LoVo (cell line): ENCODE measurements around the gene CHURC1.

ENCODE experiments used
- DNase-seq: peaks from one replicate; pipeline ENCODE4 v3.0.0-alpha.2; 2016; ENCODE audit warnings: low spot score

CHURC1 gene

GRCh38 chr14:64914237-64915028, at the start of gene CHURC1:
CHURC1 (plus strand) TSS chr14:64914455; CDS start chr14:64914496, 41 bp downstream.
- DNase-seq, result peak; percentile 99

- no peak for DNase-seq
These were observed 49.1 kb upstream of the CHURC1 start for GRCh38 chr14:64865109-64865508.

- DNase-seq, result no peak
These were observed 48.3 kb upstream of the CHURC1 start for GRCh38 chr14:64865992-64866391.

- DNase-seq, result no peak
These were observed 47.1 kb upstream of the CHURC1 start for GRCh38 chr14:64867182-64867581.

GRCh38 chr14:64868379-64868778, 45.9 kb upstream of the CHURC1 start:
- DNase-seq, result no peak

GRCh38 chr14:64868841-64869240, 45.4 kb upstream of the CHURC1 start:
- DNase-seq, result no peak

- DNase-seq, result no peak
These were observed 44.1 kb upstream of the CHURC1 start for GRCh38 chr14:64870160-64870559.

GRCh38 chr14:64871344-64871743, 42.9 kb upstream of the CHURC1 start:
- no peak for DNase-seq

- no peak for DNase-seq
These were observed 40.6 kb upstream of the CHURC1 start for GRCh38 chr14:64873506-64874219.

GRCh38 chr14:64875350-64875749, 38.9 kb upstream of the CHURC1 start:
- DNase-seq, result no peak

- DNase-seq, result no peak
These were observed 36.4 kb upstream of the CHURC1 start for GRCh38 chr14:64877846-64878245.

GRCh38 chr14:64878837-64879634, 35.2 kb upstream of the CHURC1 start:
- no peak for DNase-seq

- DNase-seq, result peak; percentile 71
These were observed 34.5 kb upstream of the CHURC1 start, which contains the start of gene SPTB for GRCh38 chr14:64879635-64880220. SPTB (minus strand) TSS chr14:64879907; CDS start chr14:64823094, 56,813 bp downstream.

GRCh38 chr14:64880221-64881121, 33.8 kb upstream of the CHURC1 start:
- peak; percentile 43 for DNase-seq

- DNase-seq, result no peak
These were observed 28.7 kb upstream of the CHURC1 start for GRCh38 chr14:64885559-64885958.

GRCh38 chr14:64889352-64889751, 24.9 kb upstream of the CHURC1 start:
- no peak for DNase-seq

- DNase-seq, result no peak
These were observed 22.9 kb upstream of the CHURC1 start for GRCh38 chr14:64891173-64891838.

- DNase-seq, result peak; percentile 61
These were observed 22.3 kb upstream of the CHURC1 start for GRCh38 chr14:64891839-64892375.

- DNase-seq, result no peak
These were observed 14.3 kb upstream of the CHURC1 start for GRCh38 chr14:64899958-64900357.

GRCh38 chr14:64906022-64906421, 8.2 kb upstream of the CHURC1 start:
- DNase-seq, result no peak
